Activated CD8-positive, alpha-beta T cell treated with anti-CD3 and anti-CD28 coated beads, Interleukin-2, amount 10 ng/mL, durations not matched to agents 7 days and 5 days (primary cell): ENCODE data around the gene TAS2R40. TPM values are rescaled to one million over a fixed set of nuclear protein-coding genes. Genes with fewer than 3 reads are reported as not detected.
"Not testable (repeated sequence)": the region's sequence is repeated elsewhere in the genome, so short reads cannot be mapped to it uniquely, and the experiment has no call there.

Experiments used
- ATAC-seq: fragments of 150-1000 bp; cut with Tn5 transposase; one replicate; pipeline ENCODE4 v1.10.0; 2021; ENCODE audit warnings: moderate library complexity
- CTCF ChIA-PET: fragments of 350-600 bp; sonication (Branson Sonifier 250); formaldehyde crosslinking; loops from one replicate; lab custom pipeline; 2021; ENCODE audit warnings: antibody characterized with exemption; lab: Charles Lee
- POLR2A ChIA-PET: fragments of 350-600 bp; sonication (Branson Sonifier 250); formaldehyde crosslinking; loops from one replicate; lab custom pipeline; 2021; ENCODE audit warnings: antibody characterized with exemption; lab: Charles Lee
- DNase-seq: peaks from one replicate; pipeline ENCODE4 v3.0.0-alpha.2; 2020
- H3K27ac Mint-ChIP-seq: one replicate; pipeline ENCODE4 v1.8.0; 2021; ENCODE audit warnings: mild to moderate bottlenecking, mixed read lengths
- H3K27me3 Mint-ChIP-seq: one replicate; pipeline ENCODE4 v1.8.0; 2021; ENCODE audit warnings: low read depth, mixed read lengths
- H3K36me3 Mint-ChIP-seq: one replicate; pipeline ENCODE4 v1.8.0; 2021; ENCODE audit warnings: low read depth, mixed read lengths
- H3K4me1 Mint-ChIP-seq: one replicate; pipeline ENCODE4 v1.8.0; 2021; ENCODE audit warnings: low read depth, mixed read lengths
- H3K4me3 Mint-ChIP-seq: one replicate; pipeline ENCODE4 v1.8.0; 2021; ENCODE audit warnings: mild to moderate bottlenecking, mixed read lengths
- H3K9me3 Mint-ChIP-seq: one replicate; pipeline ENCODE4 v1.8.0; 2022; ENCODE audit warnings: mixed read lengths; ENCODE audit not compliant: insufficient read depth
- total RNA-seq, 2 experiments: library from RNA; stranded (reverse); gene quantifications; one replicate each; pipeline ENCODE4 v1.2.3, GENCODE V29; 2021

The TAS2R40 gene
- total RNA-seq, 2 experiments from 2014 or later = not detected

DNA sequence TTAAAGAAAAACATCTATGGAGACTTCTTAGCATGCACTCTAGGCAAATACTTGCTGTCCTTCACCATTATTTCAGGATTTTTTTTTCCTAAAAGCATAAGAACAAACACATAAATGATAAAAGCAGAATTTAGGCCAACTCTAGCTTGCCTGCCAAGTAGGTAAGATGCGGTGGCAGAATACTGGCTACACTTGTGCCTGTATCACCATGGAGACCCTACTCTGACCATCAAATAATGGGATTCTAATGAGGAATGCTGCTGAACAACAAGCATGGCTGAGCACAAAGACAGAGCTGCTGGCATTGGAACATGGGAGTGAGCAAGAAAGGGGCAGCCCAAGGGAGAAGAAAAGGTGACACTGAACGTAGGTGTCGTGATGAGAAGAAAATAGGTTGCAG lies 18.5 kb upstream of the TAS2R40 start:
- ATAC-seq (no peak), DNase-seq (no peak)
- no peak overlapping the region for H3K27ac Mint-ChIP-seq
- ChIA-PET POLR2A (no interaction called here), CTCF (interaction anchor here (2.8 kb wide), 1 partner anchor 11 kb away, joined by 19 read pairs; no protein-coding TSS in a partner anchor)
- H3K4me1 Mint-ChIP-seq = peaks cover 17% of the 10 kb centered on the region
- no peaks in the 10 kb centered on the region for H3K9me3 Mint-ChIP-seq
- peaks cover 25% of the 10 kb centered on the region for H3K27me3 Mint-ChIP-seq
- H3K36me3 Mint-ChIP-seq = no peaks in the 10 kb centered on the region
- no peak overlapping the region for H3K4me3 Mint-ChIP-seq

DNA sequence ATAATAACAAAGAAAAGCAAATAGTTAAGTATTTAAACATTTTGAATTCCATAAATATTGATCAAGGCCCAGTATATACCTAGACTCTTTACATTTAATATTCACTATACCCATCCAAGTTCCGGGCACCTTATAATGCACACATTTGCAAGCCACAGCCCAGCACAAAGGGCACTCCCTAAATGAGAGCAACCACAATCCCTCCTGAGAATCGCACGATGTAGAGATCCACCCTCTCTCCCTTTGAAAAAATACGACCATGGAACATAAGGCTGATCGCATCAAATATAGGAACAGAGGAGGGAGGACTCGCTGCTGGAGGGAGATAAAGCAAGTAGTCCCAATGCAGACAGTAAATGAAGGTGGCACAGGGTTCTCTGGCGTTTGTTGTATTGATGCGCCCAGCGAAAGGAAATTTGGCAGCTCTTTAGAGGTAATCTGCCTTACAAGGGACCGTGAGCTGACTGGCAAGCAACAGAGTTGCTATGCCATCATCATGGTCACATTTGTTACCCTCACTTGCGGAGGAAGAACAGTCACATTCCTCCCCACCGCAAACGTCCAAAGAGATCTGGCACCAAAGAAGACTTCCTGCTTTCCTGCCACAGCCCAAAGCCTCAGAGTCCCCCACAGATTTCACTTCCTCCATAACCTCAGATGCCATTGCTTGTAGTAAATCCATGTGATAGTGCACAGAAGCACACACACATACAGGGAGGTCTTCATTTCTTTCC lies 16.1 kb upstream of the TAS2R40 start:
- H3K27ac Mint-ChIP-seq = no peak overlapping the region
- peaks cover 17% of the 10 kb centered on the region for H3K4me1 Mint-ChIP-seq
- peak; percentile 40 for DNase-seq
- H3K9me3 Mint-ChIP-seq = no peaks in the 10 kb centered on the region
- ChIA-PET CTCF (interaction anchor here (1.7 to 3.0 kb wide), 2 partner anchors 9 to 352 kb away, joined by 4 to 17 read pairs; no protein-coding TSS in a partner anchor), POLR2A (no interaction called here)
- peak; percentile 76 for ATAC-seq
- H3K27me3 Mint-ChIP-seq = peaks cover 19% of the 10 kb centered on the region
- H3K4me3 Mint-ChIP-seq = no peak overlapping the region
- no peaks in the 10 kb centered on the region for H3K36me3 Mint-ChIP-seq

DNA sequence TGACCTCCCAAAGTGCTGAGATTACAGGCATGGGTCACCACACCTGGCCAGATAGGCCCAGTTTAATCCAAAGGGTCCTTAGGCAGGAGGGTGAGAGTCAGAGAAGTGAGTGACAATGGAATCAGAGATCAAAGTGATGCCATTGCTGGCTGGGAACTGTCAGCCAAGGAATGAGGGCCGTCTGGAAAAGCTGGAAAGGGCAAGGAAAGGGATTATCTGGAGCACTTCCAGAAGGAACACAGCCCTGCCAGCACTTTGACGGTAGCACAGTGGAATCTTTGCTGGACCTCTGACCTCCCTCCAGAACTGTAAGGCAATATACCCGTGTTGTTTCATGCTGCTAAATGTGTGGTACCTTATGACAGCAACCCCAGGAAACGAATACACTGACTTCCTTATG lies 11.3 kb upstream of the TAS2R40 start:
- Mint-ChIP-seq H3K27ac (no peak overlapping the region), H3K27me3 (peaks cover 5% of the 10 kb centered on the region), H3K36me3 (no peaks in the 10 kb centered on the region), H3K4me3 (no peak overlapping the region), H3K4me1 (peaks cover 9% of the 10 kb centered on the region), H3K9me3 (no peaks in the 10 kb centered on the region)
- CTCF ChIA-PET = no interaction called here
- no peak for DNase-seq
- POLR2A ChIA-PET = no interaction called here
- no peak for ATAC-seq

DNA sequence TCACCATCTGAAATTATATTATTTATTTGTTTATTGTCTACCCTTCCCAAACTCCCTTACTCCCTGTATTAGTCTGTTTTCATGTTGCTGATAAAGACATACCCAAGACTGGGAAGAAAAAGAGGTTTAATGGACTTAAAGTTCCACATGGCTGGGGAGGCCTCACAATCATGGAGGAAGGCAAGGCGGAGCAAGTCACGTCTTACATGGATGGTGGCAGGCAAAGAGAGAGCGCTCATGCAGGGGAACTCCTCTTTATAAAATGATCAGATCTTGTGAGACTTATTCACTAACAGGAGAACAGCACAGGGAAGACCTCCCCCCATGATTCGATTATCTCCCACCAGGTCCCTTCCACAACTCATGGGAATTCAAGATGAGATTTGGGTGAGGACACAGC lies 8.4 kb upstream of the TAS2R40 start:
- H3K4me1 Mint-ChIP-seq, H3K9me3 Mint-ChIP-seq, POLR2A ChIA-PET, H3K27me3 Mint-ChIP-seq, H3K4me3 Mint-ChIP-seq, H3K27ac Mint-ChIP-seq, DNase-seq, ATAC-seq, H3K36me3 Mint-ChIP-seq: not testable (repeated sequence)
- CTCF ChIA-PET = interaction anchor here (1.3 to 11.1 kb wide), 5 partner anchors 23 to 403 kb away, joined by 4 to 333 read pairs (median 9); partner anchors contain the start of gene EPHB6

DNA sequence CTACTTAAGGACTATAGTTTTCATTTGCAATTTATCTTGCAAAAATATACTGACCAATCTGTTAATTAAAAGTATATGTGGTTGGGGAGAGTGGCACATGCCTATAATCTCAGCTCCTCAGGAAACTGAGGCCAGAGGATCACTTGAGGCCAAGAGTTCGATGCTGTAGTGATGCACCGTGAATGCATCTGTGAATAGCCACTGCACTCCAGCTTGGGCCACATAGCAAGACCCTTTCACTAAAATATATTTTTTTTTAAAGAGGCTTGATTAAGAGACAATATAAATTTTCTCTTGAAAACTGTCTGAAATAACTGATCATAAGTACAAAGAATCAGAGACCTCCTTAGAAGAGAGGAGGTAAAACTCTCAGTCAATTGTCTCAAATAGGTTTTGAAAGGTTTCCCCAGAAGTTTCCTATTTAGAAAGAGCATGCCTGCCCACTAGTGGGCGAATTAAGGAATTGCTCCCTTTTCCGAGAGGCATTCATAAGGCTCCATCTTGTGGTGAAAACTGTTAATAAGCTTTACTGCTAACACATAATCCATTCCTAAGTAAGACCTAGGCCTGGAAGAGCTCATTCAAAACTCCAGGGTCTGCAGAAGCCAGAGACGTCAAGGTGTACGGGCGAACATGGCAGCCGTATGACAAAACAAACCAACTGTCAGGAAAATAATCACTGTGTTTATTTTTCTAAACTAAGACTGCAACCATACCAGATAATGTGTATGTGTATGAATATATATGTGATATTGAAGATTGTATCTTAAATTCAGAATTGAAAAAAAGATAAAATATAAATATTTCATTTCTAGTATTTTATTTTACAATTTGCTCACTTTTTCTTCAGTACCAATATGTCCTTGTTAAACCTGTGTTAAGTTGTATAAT lies 6.8 kb upstream of the TAS2R40 start:
- Mint-ChIP-seq H3K4me3 (no peak overlapping the region), H3K27me3 (peaks cover 6% of the 10 kb centered on the region), H3K9me3 (no peaks in the 10 kb centered on the region), H3K27ac (no peak overlapping the region), H3K4me1 (no peaks in the 10 kb centered on the region), H3K36me3 (no peaks in the 10 kb centered on the region)
- DNase-seq (peak; percentile 79), ATAC-seq (peak; percentile 85)
- CTCF ChIA-PET = interaction anchor here (0.6 to 11.1 kb wide), 81 partner anchors 9 to 999 kb away, joined by 3 to 333 read pairs (median 4); partner anchors contain the start of genes CASP2 and EPHB6
- POLR2A ChIA-PET = no interaction called here

DNA sequence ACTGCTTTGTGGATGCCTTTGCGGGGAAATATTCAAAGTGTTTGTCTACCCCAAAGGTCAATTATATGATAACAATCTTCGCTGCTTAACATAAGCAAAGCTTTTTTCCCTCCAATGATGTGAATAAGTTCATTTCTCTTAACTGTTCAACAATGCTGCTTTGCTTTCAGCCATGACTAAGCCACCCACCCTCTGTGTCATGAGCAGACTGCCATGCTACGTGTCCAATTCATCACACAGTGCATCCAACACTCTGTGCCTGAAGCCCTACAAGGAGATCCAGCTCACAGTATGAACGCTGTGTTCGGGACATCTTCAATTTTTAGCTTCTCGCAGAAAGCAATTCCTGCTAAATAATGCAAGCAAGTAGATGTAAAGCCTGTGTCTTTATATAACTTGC lies 5.7 kb upstream of the TAS2R40 start:
- Mint-ChIP-seq H3K9me3 (no peaks in the 10 kb centered on the region), H3K36me3 (no peaks in the 10 kb centered on the region), H3K4me1 (no peaks in the 10 kb centered on the region), H3K27me3 (peaks cover 6% of the 10 kb centered on the region), H3K27ac (no peak overlapping the region), H3K4me3 (no peak overlapping the region)
- DNase-seq (no peak), ATAC-seq (no peak)
- ChIA-PET CTCF (interaction anchor here (0.8 to 11.1 kb wide), 17 partner anchors 8 to 406 kb away, joined by 3 to 333 read pairs (median 7); no protein-coding TSS in a partner anchor), POLR2A (no interaction called here)

DNA sequence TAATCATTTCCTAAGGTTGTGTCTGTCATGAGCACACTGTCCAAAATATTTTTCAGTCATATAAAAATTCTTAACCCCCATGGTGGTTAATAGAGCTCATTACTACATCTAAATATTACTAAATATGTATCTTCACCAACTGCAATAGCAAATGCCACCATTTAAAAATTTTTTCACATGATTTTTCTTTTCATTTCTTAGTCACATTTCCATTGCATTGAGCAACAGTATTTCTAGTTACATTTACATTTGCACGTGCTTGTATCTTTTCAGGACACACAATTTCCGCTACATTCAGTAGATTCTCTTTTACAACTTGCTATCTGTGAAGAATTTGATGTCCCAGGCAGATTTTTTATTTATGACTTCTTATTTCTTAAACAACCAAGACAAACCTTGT lies 5.2 kb upstream of the TAS2R40 start:
- Mint-ChIP-seq H3K4me1 (no peaks in the 10 kb centered on the region), H3K27me3 (peaks cover 10% of the 10 kb centered on the region), H3K27ac (no peak overlapping the region), H3K36me3 (no peaks in the 10 kb centered on the region), H3K4me3 (no peak overlapping the region), H3K9me3 (no peaks in the 10 kb centered on the region)
- POLR2A ChIA-PET = no interaction called here
- CTCF ChIA-PET = interaction anchor here (0.8 to 11.1 kb wide), 6 partner anchors 23 to 343 kb away, joined by 3 to 333 read pairs (median 18); no protein-coding TSS in a partner anchor
- ATAC-seq (no peak), DNase-seq (no peak)

DNA sequence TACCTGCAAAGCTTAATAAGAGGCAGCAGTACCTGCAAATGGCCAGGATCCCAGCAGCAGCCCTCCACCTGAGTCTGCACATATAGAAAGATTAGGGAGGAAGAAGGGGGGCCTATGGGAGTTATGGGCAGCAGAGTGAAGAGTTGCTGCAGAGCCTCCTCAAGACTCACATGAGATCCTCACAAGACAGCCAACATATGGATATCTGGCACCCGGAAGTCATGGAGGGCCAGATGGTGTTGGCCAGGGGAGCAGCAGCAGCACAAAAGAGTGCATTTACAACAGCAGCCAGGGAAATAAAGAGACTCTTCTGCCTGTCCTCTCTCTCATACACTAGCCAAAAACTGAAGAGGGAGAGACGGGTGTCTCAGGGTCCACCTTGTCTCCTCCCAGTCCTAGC lies 4.0 kb upstream of the TAS2R40 start:
- ATAC-seq (no peak), DNase-seq (no peak)
- ChIA-PET POLR2A (interaction anchor here (0.6 kb wide), 1 partner anchor 395 kb away, joined by 4 read pairs; no protein-coding TSS in a partner anchor), CTCF (interaction anchor here (1.5 to 11.1 kb wide), 4 partner anchors 22 to 364 kb away, joined by 3 to 333 read pairs (median 10); no protein-coding TSS in a partner anchor)
- Mint-ChIP-seq H3K27me3 (peaks cover 20% of the 10 kb centered on the region), H3K4me1 (no peaks in the 10 kb centered on the region), H3K36me3 (no peaks in the 10 kb centered on the region), H3K4me3 (no peak overlapping the region), H3K27ac (no peak overlapping the region), H3K9me3 (no peaks in the 10 kb centered on the region)

DNA sequence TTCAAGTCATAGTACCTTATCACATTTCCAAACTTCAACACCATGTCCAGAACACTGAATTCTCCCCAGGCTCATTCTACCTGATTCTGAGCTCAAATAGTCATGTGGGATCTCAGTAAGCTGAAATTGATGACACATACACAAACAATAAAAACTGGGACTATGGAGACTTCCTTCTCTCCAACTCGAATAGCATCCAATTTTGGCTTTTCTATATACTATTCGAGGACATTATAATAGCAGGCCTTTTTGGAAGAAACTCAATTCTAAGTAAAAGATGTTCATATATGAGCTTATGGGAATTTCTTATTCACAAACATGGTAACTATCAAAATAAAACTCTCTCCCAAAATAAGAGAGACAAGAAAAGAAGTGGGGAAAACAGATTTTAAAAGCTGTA lies 551 bp upstream of the TAS2R40 start:
- ChIA-PET POLR2A (no interaction called here), CTCF (interaction anchor here (0.8 to 11.1 kb wide), 4 partner anchors 15 to 216 kb away, joined by 4 to 333 read pairs (median 7); no protein-coding TSS in a partner anchor)
- Mint-ChIP-seq H3K9me3 (no peaks in the 10 kb centered on the region), H3K27me3 (peaks cover 31% of the 10 kb centered on the region), H3K4me1 (no peaks in the 10 kb centered on the region), H3K4me3 (no peak overlapping the region), H3K36me3 (no peaks in the 10 kb centered on the region), H3K27ac (no peak overlapping the region)
- no peak for DNase-seq
- ATAC-seq = no peak

DNA sequence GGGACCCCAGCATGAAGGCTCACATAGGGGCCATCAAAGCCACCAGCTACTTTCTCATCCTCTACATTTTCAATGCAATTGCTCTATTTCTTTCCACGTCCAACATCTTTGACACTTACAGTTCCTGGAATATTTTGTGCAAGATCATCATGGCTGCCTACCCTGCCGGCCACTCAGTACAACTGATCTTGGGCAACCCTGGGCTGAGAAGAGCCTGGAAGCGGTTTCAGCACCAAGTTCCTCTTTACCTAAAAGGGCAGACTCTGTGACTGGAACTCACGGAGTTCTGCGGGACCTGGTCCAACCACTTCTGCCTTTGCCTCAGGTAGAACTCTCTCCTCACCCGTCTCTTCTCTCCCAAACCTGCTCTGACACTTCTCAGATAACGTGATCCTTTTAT lies 945 bp downstream of the TAS2R40 start:
- H3K4me1 Mint-ChIP-seq = no peaks in the 10 kb centered on the region
- no peak for DNase-seq
- H3K9me3 Mint-ChIP-seq = no peaks in the 10 kb centered on the region
- H3K4me3 Mint-ChIP-seq = no peak overlapping the region
- peaks cover 29% of the 10 kb centered on the region for H3K27me3 Mint-ChIP-seq
- CTCF ChIA-PET = interaction anchor here (1.2 to 11.1 kb wide), 2 partner anchors 18 to 217 kb away, joined by 4 to 333 read pairs; no protein-coding TSS in a partner anchor
- H3K27ac Mint-ChIP-seq = no peak overlapping the region
- ATAC-seq = no peak
- no peaks in the 10 kb centered on the region for H3K36me3 Mint-ChIP-seq
- POLR2A ChIA-PET = no interaction called here

DNA sequence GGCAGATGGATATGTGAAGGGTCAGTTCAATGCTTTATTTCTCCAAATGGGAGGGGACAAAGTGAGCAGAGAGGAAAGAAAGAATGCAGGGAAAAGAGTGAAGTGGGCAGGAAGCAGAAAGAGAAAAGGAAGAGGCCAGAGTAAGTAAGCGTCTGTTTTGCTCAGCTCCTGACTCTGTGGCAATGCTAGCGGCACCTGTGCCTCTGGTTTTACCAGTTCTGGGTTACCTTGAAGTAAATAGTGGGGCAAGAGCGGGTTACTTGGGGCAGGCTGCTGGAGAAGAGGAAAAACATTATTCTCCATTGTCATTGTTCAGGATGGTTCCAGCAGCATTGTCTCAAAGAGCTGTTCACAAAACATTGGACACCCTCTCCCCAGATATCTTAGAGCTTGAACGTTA lies 1.9 kb downstream of the TAS2R40 start:
- DNase-seq (no peak), ATAC-seq (no peak)
- no peaks in the 10 kb centered on the region for H3K4me1 Mint-ChIP-seq
- H3K27ac Mint-ChIP-seq = no peak overlapping the region
- H3K36me3 Mint-ChIP-seq = no peaks in the 10 kb centered on the region
- ChIA-PET CTCF (interaction anchor here (0.7 to 11.1 kb wide), 4 partner anchors 9 to 218 kb away, joined by 3 to 333 read pairs (median 8); no protein-coding TSS in a partner anchor), POLR2A (no interaction called here)
- H3K27me3 Mint-ChIP-seq = peaks cover 27% of the 10 kb centered on the region
- no peak overlapping the region for H3K4me3 Mint-ChIP-seq
- H3K9me3 Mint-ChIP-seq = no peaks in the 10 kb centered on the region
